ENCODE measurements around the gene TRIOBP. TPM values are rescaled to one million over a fixed set of nuclear protein-coding genes. Genes with fewer than 3 reads are reported as not detected.

TRIOBP gene
- total RNA-seq, 1 donor from 2014 or later: 85.0 TPM

- Histone ChIP-seq H3K4me1 (peaks cover 25% of the 10 kb centered on the region), H3K27me3 (no peaks in the 10 kb centered on the region), H3K4me3 (no peak overlapping the region), H3K27ac (no peak overlapping the region), H3K36me3 (no peaks in the 10 kb centered on the region), H3K9me3 (no peaks in the 10 kb centered on the region)
- intact Hi-C loops (cut with DNase I): no loop called here
- DNase-seq (no peak), ATAC-seq (peak; percentile 22)
- TF ChIP-seq, protein P1, sequence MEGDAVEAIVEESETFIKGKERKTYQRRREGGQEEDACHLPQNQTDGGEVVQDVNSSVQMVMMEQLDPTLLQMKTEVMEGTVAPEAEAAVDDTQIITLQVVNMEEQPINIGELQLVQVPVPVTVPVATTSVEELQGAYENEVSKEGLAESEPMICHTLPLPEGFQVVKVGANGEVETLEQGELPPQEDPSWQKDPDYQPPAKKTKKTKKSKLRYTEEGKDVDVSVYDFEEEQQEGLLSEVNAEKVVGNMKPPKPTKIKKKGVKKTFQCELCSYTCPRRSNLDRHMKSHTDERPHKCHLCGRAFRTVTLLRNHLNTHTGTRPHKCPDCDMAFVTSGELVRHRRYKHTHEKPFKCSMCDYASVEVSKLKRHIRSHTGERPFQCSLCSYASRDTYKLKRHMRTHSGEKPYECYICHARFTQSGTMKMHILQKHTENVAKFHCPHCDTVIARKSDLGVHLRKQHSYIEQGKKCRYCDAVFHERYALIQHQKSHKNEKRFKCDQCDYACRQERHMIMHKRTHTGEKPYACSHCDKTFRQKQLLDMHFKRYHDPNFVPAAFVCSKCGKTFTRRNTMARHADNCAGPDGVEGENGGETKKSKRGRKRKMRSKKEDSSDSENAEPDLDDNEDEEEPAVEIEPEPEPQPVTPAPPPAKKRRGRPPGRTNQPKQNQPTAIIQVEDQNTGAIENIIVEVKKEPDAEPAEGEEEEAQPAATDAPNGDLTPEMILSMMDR (IDR thresholded peaks at IDR 0.05): no peak
These were observed 29.5 kb downstream of the TRIOBP start for GRCh38 chr22:37726241-37726887.

DNA sequence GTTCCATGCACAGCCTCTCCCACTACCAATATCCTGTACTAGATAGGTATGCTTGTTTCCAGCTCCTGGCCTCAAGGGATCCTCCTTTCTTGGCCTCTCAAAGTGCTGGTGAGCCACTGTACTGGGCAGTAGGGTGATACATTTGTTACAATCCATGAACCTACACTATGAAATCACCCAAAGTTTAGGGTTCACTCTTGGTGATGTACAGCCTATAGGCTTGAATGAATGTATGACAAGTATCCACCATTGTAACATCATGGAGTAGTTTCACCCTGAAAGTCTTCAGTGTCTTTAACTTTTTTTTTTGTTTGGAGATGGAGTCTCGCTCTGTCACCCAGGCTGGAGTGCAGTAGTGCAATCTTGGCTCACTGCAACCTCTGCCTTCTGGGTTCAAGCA, 31.8 kb downstream of the TRIOBP start:
- no peak for DNase-seq
- peaks cover 31% of the 10 kb centered on the region for H3K4me1 ChIP-seq
- no peaks in the 10 kb centered on the region for H3K36me3 ChIP-seq
- no peaks in the 10 kb centered on the region for H3K9me3 ChIP-seq
- ATAC-seq: no peak
- TF ChIP-seq, protein P1 (IDR thresholded peaks at IDR 0.05): no peak
- H3K4me3 ChIP-seq: no peak overlapping the region
- peak overlapping the region; percentile 63 for H3K27ac ChIP-seq
- no peaks in the 10 kb centered on the region for H3K27me3 ChIP-seq
- intact Hi-C loops (cut with DNase I): no loop called here

DNA sequence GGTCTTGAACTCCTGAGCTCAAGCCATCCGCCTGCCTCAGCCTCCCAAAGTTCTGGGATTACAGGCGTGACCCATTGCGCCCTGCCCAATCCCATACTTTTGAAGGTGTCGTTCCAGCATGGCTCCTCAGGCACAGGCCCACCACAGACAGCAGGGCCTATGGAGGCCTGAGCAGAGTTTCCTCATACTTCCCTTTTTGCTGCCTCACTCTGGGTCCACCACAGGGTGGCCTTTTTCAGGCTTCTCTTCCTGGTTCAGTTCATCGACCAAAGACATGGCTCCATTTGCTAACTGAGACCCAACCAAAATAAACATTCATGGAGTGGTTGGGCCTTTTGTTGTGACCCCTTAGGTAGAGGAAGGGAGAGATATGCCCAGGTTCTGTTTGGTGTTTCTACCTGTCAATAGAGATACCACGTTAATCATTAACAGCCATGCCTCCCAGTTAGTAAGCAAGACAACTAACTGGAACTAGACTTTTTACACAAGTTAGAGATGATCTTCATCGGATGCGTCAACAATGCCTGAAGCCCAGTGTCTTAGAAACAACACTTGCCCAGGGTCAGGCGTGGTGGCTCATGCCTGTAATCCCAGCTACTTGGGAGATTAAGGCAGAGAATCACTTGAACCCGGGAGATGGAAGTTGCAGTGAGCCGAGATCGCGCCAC, 35.1 kb downstream of the TRIOBP start:
- Histone ChIP-seq H3K4me1 (peaks cover 31% of the 10 kb centered on the region), H3K27me3 (no peaks in the 10 kb centered on the region), H3K9me3 (no peaks in the 10 kb centered on the region), H3K36me3 (no peaks in the 10 kb centered on the region), H3K27ac (no peak overlapping the region), H3K4me3 (no peak overlapping the region)
- no peak for DNase-seq
- ATAC-seq: peak; percentile 62
- TF ChIP-seq, protein P1 (IDR thresholded peaks at IDR 0.05): peak; percentile 25
- intact Hi-C loops (cut with DNase I): no loop called here

GRCh38 chr22:37732699-37733607, 36.1 kb downstream of the TRIOBP start:
- Histone ChIP-seq H3K4me1 (peaks cover 25% of the 10 kb centered on the region), H3K36me3 (no peaks in the 10 kb centered on the region), H3K27ac (no peak overlapping the region), H3K4me3 (no peak overlapping the region), H3K27me3 (no peaks in the 10 kb centered on the region), H3K9me3 (no peaks in the 10 kb centered on the region)
- ATAC-seq: no peak
- DNase-seq: no peak
- TF ChIP-seq, protein P1 (IDR thresholded peaks at IDR 0.05): no peak
- intact Hi-C loops (cut with DNase I): no loop called here

- Histone ChIP-seq H3K27me3 (no peaks in the 10 kb centered on the region), H3K4me1 (peaks cover 19% of the 10 kb centered on the region), H3K9me3 (no peaks in the 10 kb centered on the region), H3K27ac (peak overlapping the region; percentile 24), H3K36me3 (no peaks in the 10 kb centered on the region), H3K4me3 (no peak overlapping the region)
- ATAC-seq (no peak), DNase-seq (peak; percentile 75)
- intact Hi-C loops (cut with DNase I): no loop called here
- TF ChIP-seq, protein P1 (IDR thresholded peaks at IDR 0.05): no peak
These were observed 37.0 kb downstream of the TRIOBP start for GRCh38 chr22:37733625-37734401.
